SK-N-SH (cell line): Measurements from ENCODE around the gene OR4D1. TPM values are rescaled to one million over a fixed set of nuclear protein-coding genes. Genes with fewer than 3 reads are reported as not detected.
A peak's percentile ranks its signal among the peaks of the same experiment; 100 is the strongest.

Experiments
- CTCF ChIA-PET: fragments of 300-600, 350-600 bp; formaldehyde crosslinking; extraction: SDS; loops from one replicate; lab custom pipeline; 2021; lab: Yijun Ruan, JAX
- POLR2A ChIA-PET: fragments of 350-600 bp; sonication (Branson Sonifier 250); formaldehyde crosslinking; extraction: SDS; loops from one replicate; lab custom pipeline; 2020; ENCODE audit warnings: antibody characterized with exemption, inconsistent platforms; lab: Yijun Ruan, JAX
- DNase-seq: peaks from one replicate; pipeline ENCODE4 v3.0.0; 2012
- H2AFZ ChIP-seq: fragments of 200-600 bp; sonication (generic); 2 replicates; pipeline ENCODE4 v1.8.1; 2016; ENCODE audit warnings: antibody characterized with exemption, mild to moderate bottlenecking, low read depth
- H3F3A ChIP-seq: fragments of 200-600 bp; sonication (generic); replicated peaks from 2 replicates; pipeline ENCODE3; 2016; ENCODE audit warnings: antibody characterized with exemption, mild to moderate bottlenecking; ENCODE audit not compliant: insufficient read depth
- H3K27ac ChIP-seq, 2 experiments: fragments of 200-500 bp in 1 of 2; fragments of 200-600 bp in 1 of 2; sonication (Bioruptor generic) in 1 of 2; sonication (generic), shearing (Covaris generic) in 1 of 2; 2 replicates each; pipeline versions ENCODE4 v1.5.1 to v1.6.1; 2014 to 2016; ENCODE audit warnings: low read depth in 2 of 2, inconsistent platforms in 1 of 2, low read length in 1 of 2, mild to moderate bottlenecking in 1 of 2, mixed read lengths in 1 of 2
- H3K27me3 ChIP-seq: fragments of 200-600 bp; sonication (generic), shearing (Covaris generic); 2 replicates; pipeline ENCODE4 v1.6.1; 2016; ENCODE audit warnings: mixed run types; ENCODE audit not compliant: insufficient read depth
- H3K36me3 ChIP-seq, 2 experiments: fragments of 200-500 bp in 1 of 2; fragments of 200-600 bp in 1 of 2; sonication (Bioruptor generic) in 1 of 2; sonication (generic) in 1 of 2; replicated peaks in 1 of 2; 2 replicates each; pipeline versions ENCODE3 to v1.5.1; 2014 to 2016; ENCODE audit warnings: low read length in 1 of 2, mild to moderate bottlenecking in 1 of 2; ENCODE audit not compliant: insufficient read depth in 2 of 2, control insufficient read depth in 1 of 2
- H3K4me1 ChIP-seq, 2 experiments: fragments of 200-500 bp in 1 of 2; fragments of 200-600 bp in 1 of 2; sonication (Bioruptor generic) in 1 of 2; sonication (generic), shearing (Covaris generic) in 1 of 2; 2 replicates each; pipeline versions ENCODE4 v1.5.1 to v1.6.1; 2014 to 2016; ENCODE audit warnings: low read depth in 1 of 2, low read length in 1 of 2, mixed run types in 1 of 2; ENCODE audit not compliant: insufficient read depth in 2 of 2, control insufficient read depth in 1 of 2
- H3K4me2 ChIP-seq: fragments of 200-600 bp; sonication (generic), shearing (Covaris generic); 2 replicates; pipeline ENCODE4 v1.6.1; 2017; ENCODE audit warnings: mixed run types
- H3K4me3 ChIP-seq, 2 experiments: fragments of 200-500 bp in 1 of 2; fragments of 200-600 bp in 1 of 2; sonication (Bioruptor generic) in 1 of 2; sonication (generic), shearing (Covaris generic) in 1 of 2; 2 replicates each; pipeline versions ENCODE4 v1.5.1 to v1.8.1; 2014 to 2016; ENCODE audit warnings: low read depth in 2 of 2, inconsistent platforms in 1 of 2, low read length in 1 of 2, mild to moderate bottlenecking in 1 of 2, mixed read lengths in 1 of 2, moderate library complexity in 1 of 2
- H3K79me2 ChIP-seq: fragments of 200-600 bp; sonication (generic); 2 replicates; pipeline ENCODE4 v1.8.1; 2017; ENCODE audit warnings: mild to moderate bottlenecking; ENCODE audit not compliant: insufficient read depth
- H3K9ac ChIP-seq: fragments of 200-600 bp; sonication (generic); 2 replicates; pipeline ENCODE4 v1.6.1; 2017; ENCODE audit warnings: mixed run types
- H3K9me2 ChIP-seq: fragments of 200-600 bp; sonication (generic); 2 replicates; pipeline ENCODE4 v1.6.1; 2017; ENCODE audit warnings: mixed run types
- H3K9me3 ChIP-seq: fragments of 200-600 bp; sonication (generic); 2 replicates; pipeline ENCODE4 v1.6.1; 2017; ENCODE audit warnings: mixed run types, mild to moderate bottlenecking, moderate library complexity
- H4K20me1 ChIP-seq: fragments of 200-600 bp; sonication (generic); 2 replicates; pipeline ENCODE4 v1.6.1; 2017; ENCODE audit warnings: mild to moderate bottlenecking, mixed run types; ENCODE audit not compliant: insufficient read depth
- CTCF ChIP-seq: fragments of 200-600 bp; sonication (generic); IDR thresholded peaks from 2 replicates; pipeline ENCODE4 v1.6.1; 2017; ENCODE audit warnings: antibody characterized with exemption, mild to moderate bottlenecking, moderate library complexity
- FOSL2 ChIP-seq: IDR thresholded peaks from 2 replicates; pipeline ENCODE4 v1.4.0; 2012; ENCODE audit warnings: low read depth, mild to moderate bottlenecking, moderate library complexity, borderline replicate concordance
- FOXJ3 ChIP-seq: sonication (generic); formaldehyde crosslinking; IDR thresholded peaks from 2 replicates; pipeline ENCODE4 v1.5.1; 2020; ENCODE audit warnings: mild to moderate bottlenecking, missing genetic modification reagents
- FOXM1 ChIP-seq: IDR thresholded peaks from 2 replicates; pipeline ENCODE4 v1.4.0; 2012; ENCODE audit warnings: low read depth, mild to moderate bottlenecking
- GABPA ChIP-seq: IDR thresholded peaks from 2 replicates; pipeline ENCODE4 v1.4.0; 2012; ENCODE audit warnings: low read depth, mild to moderate bottlenecking
- GATA2 ChIP-seq: sonication (generic); formaldehyde crosslinking; IDR thresholded peaks from 2 replicates; pipeline ENCODE4 v1.5.0; 2020; ENCODE audit warnings: mild to moderate bottlenecking, missing genetic modification reagents
- JUND ChIP-seq: IDR thresholded peaks from 2 replicates; pipeline ENCODE4 v1.4.0; 2012
- MEF2A ChIP-seq: IDR thresholded peaks from 2 replicates; pipeline ENCODE4 v1.4.0; 2012; ENCODE audit warnings: low read depth, borderline replicate concordance
- MXI1 ChIP-seq: IDR thresholded peaks from 2 replicates; pipeline ENCODE4 v1.6.1; 2012; ENCODE audit warnings: mild to moderate bottlenecking, low read depth, low read length, improper control_type of control experiment
- POLR2AphosphoS5 ChIP-seq: IDR thresholded peaks from 2 replicates; pipeline ENCODE4 v1.6.1; 2012; ENCODE audit warnings: low read depth, low read length
- RAD21 ChIP-seq: IDR thresholded peaks from 2 replicates; pipeline ENCODE4 v1.6.1; 2012; ENCODE audit warnings: mild to moderate bottlenecking, low read length
- SMC3 ChIP-seq: IDR thresholded peaks from 2 replicates; pipeline ENCODE4 v1.6.1; 2012; ENCODE audit warnings: low read depth, low read length, improper control_type of control experiment
- TCF12 ChIP-seq: IDR thresholded peaks from 2 replicates; pipeline ENCODE4 v1.4.0; 2012
- TEAD4 ChIP-seq: IDR thresholded peaks from 2 replicates; pipeline ENCODE4 v1.4.0; 2012; ENCODE audit warnings: mild to moderate bottlenecking, borderline replicate concordance; ENCODE audit not compliant: insufficient read depth
- USF1 ChIP-seq: IDR thresholded peaks from 2 replicates; pipeline ENCODE4 v1.4.0; 2012; ENCODE audit warnings: low read depth, borderline replicate concordance
- WGBS: methylation state at CpG from one replicate; pipeline ENCODE4 v1.1.6; 2017; ENCODE audit warnings: low lambda C conversion rate; 5-methylcytosine and 5-hydroxymethylcytosine counted together
- polyA plus RNA-seq, 3 experiments: library from polyadenylated mRNA; depleted of rRNA; stranded (reverse); fragments of >200 nt; gene quantifications; 2 replicates each; pipeline ENCODE4 v1.2.3, GENCODE V29; 2012

Gene OR4D1
- polyA plus RNA-seq, 1 of the 3 experiments (the other 2 are of a cell fraction), result not detected

- TF ChIP-seq GABPA (no peak), FOXJ3 (CRISPR knock-in tag) (no peak), POLR2AphosphoS5 (no peak)
Observed at GRCh38 chr17:58191241-58191896, 43.2 kb downstream of the OR4D1 start (continued).

GRCh38 chr17:58192612-58193011, 44.4 kb downstream of the OR4D1 start, which contains the start of gene EPX:
TSS of gene EPX (plus strand) at chr17:58192726. CDS start at chr17:58192847, 121 bp downstream.
- ChIA-PET POLR2A (no interaction called here), CTCF (interaction anchor here (4.4 kb wide), 1 partner anchor 8 kb away, joined by 22 read pairs; no protein-coding TSS in a partner anchor)
- H2AFZ ChIP-seq, result no peak within 1 kb of the TSS
- no peaks in the 10 kb centered on the region for H3K9me2 ChIP-seq
- H4K20me1 ChIP-seq, result no peaks in the 10 kb centered on the region
- 17% methylated on average over 5 of the region's 6 CpGs for WGBS
- H3K9me3 ChIP-seq, result no peaks in the 10 kb centered on the region
- no peak within 1 kb of the TSS for H3K4me2 ChIP-seq
- H3K27ac ChIP-seq, result no peak within 1 kb of the TSS
- H3K36me3 ChIP-seq, result no peaks in the 10 kb centered on the region
- H3K9ac ChIP-seq, result no peak within 1 kb of the TSS
- DNase-seq, result peak; percentile 24
- no peak within 1 kb of the TSS for H3K4me3 ChIP-seq
- H3K79me2 ChIP-seq, result no peaks in the 10 kb centered on the region
- H3K27me3 ChIP-seq, result peaks cover 42% of the 10 kb centered on the region
- no peaks in the 10 kb centered on the region; a peak in 1 of 4 replicates for H3K4me1 ChIP-seq
- TF ChIP-seq MXI1, result no peak
- no peak for TF ChIP-seq RAD21
- TF ChIP-seq SMC3, result no peak
- no peak for TF ChIP-seq GATA2 (CRISPR knock-in tag)
- TF ChIP-seq TEAD4, result no peak
- no peak for TF ChIP-seq TCF12
- no peak for TF ChIP-seq JUND
- no peak for TF ChIP-seq MEF2A
- no peak for TF ChIP-seq CTCF
- TF ChIP-seq FOSL2, result no peak
- H3F3A ChIP-seq, result no peaks in the 10 kb centered on the region

GRCh38 chr17:58193641-58194255, 45.6 kb downstream of the OR4D1 start:
- TF ChIP-seq USF1 (no peak), CTCF (0 out of 2 replicates have a peak, but pooled peaks have one; percentile 18), FOXM1 (no peak), MEF2A (no peak)
- Histone ChIP-seq H3K4me3 (no peak overlapping the region), H3K36me3 (no peaks in the 10 kb centered on the region), H3K27me3 (peaks cover 46% of the 10 kb centered on the region), H3K27ac (no peak overlapping the region), H3F3A (no peaks in the 10 kb centered on the region), H2AFZ (no peak overlapping the region), H3K4me1 (no peaks in the 10 kb centered on the region; a peak in 1 of 4 replicates), H3K9me3 (no peaks in the 10 kb centered on the region), H3K9ac (no peak overlapping the region), H3K79me2 (no peaks in the 10 kb centered on the region), H3K9me2 (no peaks in the 10 kb centered on the region), H4K20me1 (no peaks in the 10 kb centered on the region), H3K4me2 (no peak overlapping the region)
- POLR2A ChIA-PET, result no interaction called here
- 60% methylated on average over 18 of the region's 18 CpGs for WGBS
- DNase-seq, result peak; percentile 43
- CTCF ChIA-PET, result interaction anchor here (0.6 to 1.9 kb wide), 5 partner anchors 9 to 247 kb away, joined by 3 to 8 read pairs (median 3); partner anchors contain the start of gene MKS1
